Spleen (tissue), 7 donors: ENCODE data around the gene TMEM270.

ENCODE experiments used
- POLR2AphosphoS5 ChIP-seq, 3 donors: sonication (generic); formaldehyde crosslinking; IDR thresholded peaks; one replicate each; pipeline ENCODE4 v1.5.1; 2017; ENCODE audit warnings: antibody characterized with exemption in 3 of 3
- TF ChIP-seq, protein P1 (sequence below), 11 experiments: fragments of 200-600 bp in 7 of 11; fragments of 450-650 bp in 4 of 11; sonication (generic) in 4 of 11; IDR thresholded peaks in 8 of 11; conservative IDR thresholded peaks in 3 of 11; 1 replicate in 7 of 11; 2 replicates in 4 of 11; pipeline versions ENCODE4 v1.4.0 to v1.8.0; 2016 to 2021; ENCODE audit warnings: antibody characterized with exemption in 11 of 11, inconsistent platforms in 4 of 11, mild to moderate bottlenecking in 1 of 11
- donor health status: DM: no; HTN: no; CAD: no; lungs with moderate emphysema.
- donor health status: DM: no; HTN: no; CAD: no.
- donor health status: DM: no; HTN: no; CAD: no.

GRCh38 chr7:73842067-73842976 lies 18.6 kb upstream of the TMEM270 start, which contains the start of gene METTL27:
- TF ChIP-seq, protein P1, sequence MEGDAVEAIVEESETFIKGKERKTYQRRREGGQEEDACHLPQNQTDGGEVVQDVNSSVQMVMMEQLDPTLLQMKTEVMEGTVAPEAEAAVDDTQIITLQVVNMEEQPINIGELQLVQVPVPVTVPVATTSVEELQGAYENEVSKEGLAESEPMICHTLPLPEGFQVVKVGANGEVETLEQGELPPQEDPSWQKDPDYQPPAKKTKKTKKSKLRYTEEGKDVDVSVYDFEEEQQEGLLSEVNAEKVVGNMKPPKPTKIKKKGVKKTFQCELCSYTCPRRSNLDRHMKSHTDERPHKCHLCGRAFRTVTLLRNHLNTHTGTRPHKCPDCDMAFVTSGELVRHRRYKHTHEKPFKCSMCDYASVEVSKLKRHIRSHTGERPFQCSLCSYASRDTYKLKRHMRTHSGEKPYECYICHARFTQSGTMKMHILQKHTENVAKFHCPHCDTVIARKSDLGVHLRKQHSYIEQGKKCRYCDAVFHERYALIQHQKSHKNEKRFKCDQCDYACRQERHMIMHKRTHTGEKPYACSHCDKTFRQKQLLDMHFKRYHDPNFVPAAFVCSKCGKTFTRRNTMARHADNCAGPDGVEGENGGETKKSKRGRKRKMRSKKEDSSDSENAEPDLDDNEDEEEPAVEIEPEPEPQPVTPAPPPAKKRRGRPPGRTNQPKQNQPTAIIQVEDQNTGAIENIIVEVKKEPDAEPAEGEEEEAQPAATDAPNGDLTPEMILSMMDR (IDR thresholded peaks at IDR 0.05 in 8 of 11, conservative IDR thresholded peaks at IDR 0.05 in 3 of 11) = no peak
- TF ChIP-seq POLR2AphosphoS5 (IDR thresholded peaks at IDR 0.05) = peak; percentile 74 to 89 (median 81)
